ENCODE data around the gene ZFYVE9. TPM values are rescaled to one million over a fixed set of nuclear protein-coding genes. Genes with fewer than 3 reads are reported as not detected.

Gene ZFYVE9
- total RNA-seq, 4 donors from 2014 or later: 29.5 to 60.4 (median 33.2) TPM

DNA sequence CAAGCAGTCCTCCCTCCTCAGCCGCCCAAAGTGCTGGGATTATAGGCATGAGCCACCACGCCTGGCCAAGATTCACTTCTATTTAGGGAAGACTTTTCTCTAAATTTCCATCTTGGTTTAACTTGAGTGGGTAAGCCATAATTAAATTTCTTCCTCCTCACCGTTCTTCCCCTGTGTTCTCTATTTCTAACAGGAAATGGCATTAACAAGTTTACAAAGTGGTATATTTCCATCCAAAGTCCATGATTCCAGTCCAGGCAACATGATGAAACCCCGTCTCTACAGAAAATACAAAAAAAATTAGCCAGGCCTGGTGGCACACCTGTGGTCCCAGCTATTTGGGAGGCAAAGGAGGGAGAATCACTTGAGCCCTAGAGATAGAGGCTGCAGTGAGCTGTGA is 92.1 kb downstream of the ZFYVE9 start:
- WGBS: 91% methylated on average over 4 of the region's 4 CpGs
- no peak for TF ChIP-seq POLR2A (IDR thresholded peaks at IDR 0.05)
- TF ChIP-seq POLR2AphosphoS5 (IDR thresholded peaks at IDR 0.05): no peak
- TF ChIP-seq, protein P1, sequence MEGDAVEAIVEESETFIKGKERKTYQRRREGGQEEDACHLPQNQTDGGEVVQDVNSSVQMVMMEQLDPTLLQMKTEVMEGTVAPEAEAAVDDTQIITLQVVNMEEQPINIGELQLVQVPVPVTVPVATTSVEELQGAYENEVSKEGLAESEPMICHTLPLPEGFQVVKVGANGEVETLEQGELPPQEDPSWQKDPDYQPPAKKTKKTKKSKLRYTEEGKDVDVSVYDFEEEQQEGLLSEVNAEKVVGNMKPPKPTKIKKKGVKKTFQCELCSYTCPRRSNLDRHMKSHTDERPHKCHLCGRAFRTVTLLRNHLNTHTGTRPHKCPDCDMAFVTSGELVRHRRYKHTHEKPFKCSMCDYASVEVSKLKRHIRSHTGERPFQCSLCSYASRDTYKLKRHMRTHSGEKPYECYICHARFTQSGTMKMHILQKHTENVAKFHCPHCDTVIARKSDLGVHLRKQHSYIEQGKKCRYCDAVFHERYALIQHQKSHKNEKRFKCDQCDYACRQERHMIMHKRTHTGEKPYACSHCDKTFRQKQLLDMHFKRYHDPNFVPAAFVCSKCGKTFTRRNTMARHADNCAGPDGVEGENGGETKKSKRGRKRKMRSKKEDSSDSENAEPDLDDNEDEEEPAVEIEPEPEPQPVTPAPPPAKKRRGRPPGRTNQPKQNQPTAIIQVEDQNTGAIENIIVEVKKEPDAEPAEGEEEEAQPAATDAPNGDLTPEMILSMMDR (IDR thresholded peaks at IDR 0.05): no peak
- TF ChIP-seq EP300 (IDR thresholded peaks at IDR 0.05): no peak

DNA sequence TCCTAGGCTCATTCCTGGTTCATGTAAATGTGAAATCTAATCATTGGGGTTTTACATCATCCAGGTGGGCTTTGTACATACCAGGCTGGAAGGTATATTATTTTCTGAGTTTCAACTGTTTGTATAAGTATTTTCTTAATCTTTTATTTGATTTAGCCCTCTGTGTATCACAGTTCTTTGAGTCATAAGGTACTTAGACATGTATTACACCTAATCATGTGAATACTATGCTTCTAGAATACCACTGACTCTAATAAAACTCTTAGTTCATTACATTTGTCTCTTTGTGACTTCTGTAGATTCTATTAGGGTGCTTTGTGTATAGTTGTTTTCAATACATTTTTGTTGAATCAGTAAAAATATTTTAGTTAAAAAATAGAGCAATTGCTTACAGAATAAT is 92.8 kb downstream of the ZFYVE9 start:
- H3K27ac ChIP-seq: no peak overlapping the region
- no peaks in the 10 kb centered on the region for H3K9me3 ChIP-seq
- DNase-seq (ENCODE audit: low spot score in 2 of 2): no peak
- no peaks in the 10 kb centered on the region for H3K4me1 ChIP-seq
- no peaks in the 10 kb centered on the region for H3K27me3 ChIP-seq
- no peak overlapping the region for H3K4me3 ChIP-seq
- TF ChIP-seq, protein P1 (IDR thresholded peaks at IDR 0.05): no peak
- no peak for TF ChIP-seq POLR2A (IDR thresholded peaks at IDR 0.05)
- TF ChIP-seq POLR2AphosphoS5 (IDR thresholded peaks at IDR 0.05): no peak
- no peak for TF ChIP-seq EP300 (IDR thresholded peaks at IDR 0.05)
- H3K36me3 ChIP-seq: peaks cover 4% of the 10 kb centered on the region

More for the DNA sequence above, 92.1 kb downstream of the ZFYVE9 start:
- Histone ChIP-seq H3K27me3 (no peaks in the 10 kb centered on the region), H3K36me3 (peaks cover 4% of the 10 kb centered on the region), H3K4me3 (no peak overlapping the region), H3K4me1 (no peaks in the 10 kb centered on the region), H3K9me3 (no peaks in the 10 kb centered on the region), H3K27ac (no peak overlapping the region)
- no peak for DNase-seq (ENCODE audit: low spot score in 2 of 2)

DNA sequence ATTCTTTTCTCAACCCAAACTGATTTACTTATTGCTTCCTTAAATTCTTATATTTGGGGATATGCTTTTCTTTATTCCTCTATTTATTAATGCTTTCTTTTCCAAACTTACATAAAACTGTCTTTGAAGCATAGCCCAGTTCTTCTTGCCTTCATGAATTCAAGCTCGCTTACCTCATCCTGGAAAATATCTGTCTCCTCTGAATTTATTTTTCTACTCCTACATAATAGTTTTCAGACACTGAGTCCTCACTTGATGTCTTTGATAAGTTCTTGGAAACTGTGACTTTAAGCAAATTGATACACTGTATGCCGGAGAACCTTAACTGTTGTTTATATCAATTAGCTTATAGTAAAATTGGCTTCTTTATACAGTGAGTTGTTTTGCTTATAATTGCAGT is 93.8 kb downstream of the ZFYVE9 start:
- no peak for DNase-seq (ENCODE audit: low spot score in 2 of 2)
- no peaks in the 10 kb centered on the region for H3K27me3 ChIP-seq
- H3K4me3 ChIP-seq: no peak overlapping the region
- H3K27ac ChIP-seq: no peak overlapping the region
- peaks cover 4% of the 10 kb centered on the region for H3K36me3 ChIP-seq
- TF ChIP-seq, protein P1 (IDR thresholded peaks at IDR 0.05): no peak
- TF ChIP-seq POLR2AphosphoS5 (IDR thresholded peaks at IDR 0.05) (no peak), POLR2A (IDR thresholded peaks at IDR 0.05) (no peak), EP300 (IDR thresholded peaks at IDR 0.05) (no peak)
- no peaks in the 10 kb centered on the region for H3K9me3 ChIP-seq
- no peaks in the 10 kb centered on the region for H3K4me1 ChIP-seq
- WGBS: 83% methylated on average over 2 of the region's 2 CpGs

DNA sequence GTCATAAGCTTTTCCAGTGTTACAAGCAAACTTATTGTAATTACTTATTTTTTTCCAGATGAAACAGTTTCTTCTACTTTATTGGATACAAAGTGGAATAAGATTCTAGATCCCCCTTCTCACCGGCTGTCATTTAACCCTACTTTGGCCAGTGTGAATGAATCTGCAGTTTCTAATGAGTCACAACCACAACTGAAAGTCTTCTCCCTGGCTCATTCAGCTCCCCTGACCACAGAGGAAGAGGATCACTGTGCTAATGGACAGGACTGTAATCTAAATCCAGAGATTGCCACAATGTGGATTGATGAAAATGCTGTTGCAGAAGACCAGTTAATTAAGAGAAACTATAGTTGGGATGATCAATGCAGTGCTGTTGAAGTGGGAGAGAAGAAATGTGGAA is 95.5 kb downstream of the ZFYVE9 start:
- TF ChIP-seq POLR2AphosphoS5 (IDR thresholded peaks at IDR 0.05) (no peak), POLR2A (IDR thresholded peaks at IDR 0.05) (no peak), EP300 (IDR thresholded peaks at IDR 0.05) (no peak)
- TF ChIP-seq, protein P1 (IDR thresholded peaks at IDR 0.05): no peak
- no peaks in the 10 kb centered on the region for H3K9me3 ChIP-seq
- no peak overlapping the region for H3K4me3 ChIP-seq
- peaks cover 4% of the 10 kb centered on the region for H3K36me3 ChIP-seq
- DNase-seq (ENCODE audit: low spot score in 2 of 2): no peak
- H3K4me1 ChIP-seq: no peaks in the 10 kb centered on the region
- 77% methylated on average over 1 of the region's 1 CpG for WGBS
- H3K27me3 ChIP-seq: no peaks in the 10 kb centered on the region
- H3K27ac ChIP-seq: no peak overlapping the region

DNA sequence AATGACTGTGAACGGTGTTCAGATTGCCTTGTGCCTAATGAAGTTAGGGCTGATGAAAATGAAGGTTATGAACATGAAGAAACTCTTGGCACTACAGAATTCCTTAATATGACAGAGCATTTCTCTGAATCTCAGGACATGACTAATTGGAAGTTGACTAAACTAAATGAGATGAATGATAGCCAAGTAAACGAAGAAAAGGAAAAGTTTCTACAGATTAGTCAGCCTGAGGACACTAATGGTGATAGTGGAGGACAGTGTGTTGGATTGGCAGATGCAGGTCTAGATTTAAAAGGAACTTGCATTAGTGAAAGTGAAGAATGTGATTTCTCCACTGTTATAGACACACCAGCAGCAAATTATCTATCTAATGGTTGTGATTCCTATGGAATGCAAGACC is 96.6 kb downstream of the ZFYVE9 start:
- Histone ChIP-seq H3K4me1 (no peaks in the 10 kb centered on the region), H3K27ac (no peak overlapping the region), H3K9me3 (no peaks in the 10 kb centered on the region), H3K4me3 (no peak overlapping the region), H3K36me3 (peaks cover under 1% of the 10 kb centered on the region), H3K27me3 (no peaks in the 10 kb centered on the region)
- 68% methylated on average over 2 of the region's 2 CpGs for WGBS
- DNase-seq (ENCODE audit: low spot score in 2 of 2): no peak
- TF ChIP-seq, protein P1 (IDR thresholded peaks at IDR 0.05): no peak
- TF ChIP-seq EP300 (IDR thresholded peaks at IDR 0.05) (no peak), POLR2A (IDR thresholded peaks at IDR 0.05) (no peak), POLR2AphosphoS5 (IDR thresholded peaks at IDR 0.05) (no peak)

All from suprapubic skin (tissue), 4 donors.